Activated CD4-positive, alpha-beta memory T cell treated with anti-CD3 and anti-CD28 coated beads, Interleukin-2, amount 10 ng/mL, durations not matched to agents 7 days and 5 days (primary cell): ENCODE results near the gene SEPSECS. TPM values are rescaled to one million over a fixed set of nuclear protein-coding genes. Genes with fewer than 3 reads are reported as not detected.

Experiments
- CTCF ChIA-PET: fragments of 350-600 bp; sonication (Branson Sonifier 250); formaldehyde crosslinking; loops from one replicate; lab custom pipeline; 2021; ENCODE audit warnings: antibody characterized with exemption, inconsistent platforms; lab: Charles Lee
- POLR2A ChIA-PET: fragments of 350-600 bp; sonication (Branson Sonifier 250); formaldehyde crosslinking; loops from one replicate; lab custom pipeline; 2021; ENCODE audit warnings: antibody characterized with exemption; lab: Charles Lee
- DNase-seq: peaks from one replicate; pipeline ENCODE4 v3.0.0-alpha.2; 2020
- H3K27ac Mint-ChIP-seq: one replicate; pipeline ENCODE4 v1.8.0; 2021; ENCODE audit warnings: mild to moderate bottlenecking, mixed read lengths
- H3K27me3 Mint-ChIP-seq: one replicate; pipeline ENCODE4 v1.8.0; 2021; ENCODE audit warnings: mixed read lengths
- H3K36me3 Mint-ChIP-seq: one replicate; pipeline ENCODE4 v1.8.0; 2021; ENCODE audit warnings: low read depth, mixed read lengths
- H3K4me1 Mint-ChIP-seq: one replicate; pipeline ENCODE4 v1.8.0; 2021; ENCODE audit warnings: mixed read lengths
- H3K4me3 Mint-ChIP-seq: one replicate; pipeline ENCODE4 v1.8.0; 2021; ENCODE audit warnings: mild to moderate bottlenecking, mixed read lengths
- H3K9me3 Mint-ChIP-seq: one replicate; pipeline ENCODE4 v1.8.0; 2021; ENCODE audit warnings: mixed read lengths
- total RNA-seq, 2 experiments: library from RNA; stranded (reverse); gene quantifications; one replicate each; pipeline ENCODE4 v1.2.3, GENCODE V29; 2021

The SEPSECS gene
- total RNA-seq, 2 experiments from 2014 or later = 15.1 to 15.2 TPM

GRCh38 chr4:25171201-25171865 lies 11.1 kb upstream of the SEPSECS start:
- POLR2A ChIA-PET = no interaction called here
- CTCF ChIA-PET = no interaction called here
- H3K27ac Mint-ChIP-seq = no peak overlapping the region

DNA sequence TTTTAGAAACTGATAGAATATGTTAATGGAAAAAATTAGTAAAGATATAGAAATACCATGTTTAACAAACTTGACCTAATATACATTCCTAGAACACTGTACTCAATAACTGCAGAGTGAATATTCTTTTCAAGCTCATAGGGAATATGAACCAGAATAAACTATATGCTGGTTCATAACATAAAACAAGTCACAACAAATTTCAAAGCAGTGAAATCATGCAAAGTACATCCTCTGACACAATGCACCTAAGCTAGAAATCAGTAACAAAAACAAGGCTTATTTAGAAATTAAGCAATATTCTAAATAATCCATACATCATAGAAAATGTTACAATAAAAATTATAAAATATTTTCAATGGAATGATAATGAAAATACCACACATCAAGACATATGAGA lies 9.2 kb upstream of the SEPSECS start:
- Mint-ChIP-seq H3K9me3 (no peaks in the 10 kb centered on the region), H3K27ac (no peak overlapping the region), H3K4me3 (no peak overlapping the region), H3K27me3 (no peaks in the 10 kb centered on the region), H3K4me1 (peaks cover 8% of the 10 kb centered on the region), H3K36me3 (peaks cover 30% of the 10 kb centered on the region)
- DNase-seq = no peak
- ChIA-PET CTCF (interaction anchor here (0.8 to 1.7 kb wide), 2 partner anchors 9 to 143 kb away, joined by 3 to 7 read pairs; partner anchors contain the start of genes SEPSECS and ZCCHC4), POLR2A (interaction anchor here (0.6 to 1.7 kb wide), 3 partner anchors 8 to 41 kb away, joined by 3 to 4 read pairs (median 4); partner anchors contain the start of gene SEPSECS)

More at GRCh38 chr4:25171201-25171865, 11.1 kb upstream of the SEPSECS start:
- Mint-ChIP-seq H3K4me1 (peaks cover 5% of the 10 kb centered on the region), H3K9me3 (no peaks in the 10 kb centered on the region), H3K36me3 (peaks cover 24% of the 10 kb centered on the region), H3K4me3 (no peak overlapping the region), H3K27me3 (no peaks in the 10 kb centered on the region)
- DNase-seq = no peak

- ChIA-PET POLR2A (no interaction called here), CTCF (no interaction called here)
- no peak for DNase-seq
- Mint-ChIP-seq H3K27ac (no peak overlapping the region), H3K4me3 (no peak overlapping the region), H3K36me3 (peaks cover 40% of the 10 kb centered on the region), H3K27me3 (no peaks in the 10 kb centered on the region), H3K9me3 (no peaks in the 10 kb centered on the region), H3K4me1 (peaks cover 26% of the 10 kb centered on the region)
Measured at GRCh38 chr4:25165916-25166315, 5.7 kb upstream of the SEPSECS start.

DNA sequence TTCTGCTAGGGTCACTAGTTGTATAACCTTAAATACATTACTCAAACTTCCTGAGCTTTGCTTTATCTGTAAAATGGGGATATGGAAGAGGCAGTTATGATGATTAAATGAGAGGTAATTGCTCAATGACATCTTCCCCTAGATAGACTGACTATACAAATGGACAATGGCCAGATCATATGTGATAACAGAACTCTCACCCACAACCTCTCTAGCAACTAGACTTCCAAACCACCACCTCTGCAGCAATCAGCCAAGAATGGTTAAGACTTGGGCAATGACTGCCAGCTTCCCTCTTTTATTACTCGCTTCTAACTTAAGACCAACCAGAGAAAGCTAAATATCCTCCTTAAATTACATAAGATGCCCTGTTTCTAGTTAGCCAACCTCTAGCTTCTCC lies 2.9 kb upstream of the SEPSECS start:
- H3K4me3 Mint-ChIP-seq = no peak overlapping the region
- H3K27me3 Mint-ChIP-seq = no peaks in the 10 kb centered on the region
- POLR2A ChIA-PET = interaction anchor here (4.1 to 5.2 kb wide), 3 partner anchors 71 to 214 kb away, joined by 29 to 144 read pairs (median 44); partner anchors contain the start of genes ANAPC4, PI4K2B and ZCCHC4
- peaks cover 42% of the 10 kb centered on the region for H3K4me1 Mint-ChIP-seq
- CTCF ChIA-PET = interaction anchor here (1.2 to 5.8 kb wide), 3 partner anchors 11 to 149 kb away, joined by 3 to 48 read pairs (median 15); partner anchors contain the start of genes PI4K2B and ZCCHC4
- H3K27ac Mint-ChIP-seq = no peak overlapping the region
- H3K36me3 Mint-ChIP-seq = peaks cover 48% of the 10 kb centered on the region
- DNase-seq = no peak
- no peaks in the 10 kb centered on the region for H3K9me3 Mint-ChIP-seq

DNA sequence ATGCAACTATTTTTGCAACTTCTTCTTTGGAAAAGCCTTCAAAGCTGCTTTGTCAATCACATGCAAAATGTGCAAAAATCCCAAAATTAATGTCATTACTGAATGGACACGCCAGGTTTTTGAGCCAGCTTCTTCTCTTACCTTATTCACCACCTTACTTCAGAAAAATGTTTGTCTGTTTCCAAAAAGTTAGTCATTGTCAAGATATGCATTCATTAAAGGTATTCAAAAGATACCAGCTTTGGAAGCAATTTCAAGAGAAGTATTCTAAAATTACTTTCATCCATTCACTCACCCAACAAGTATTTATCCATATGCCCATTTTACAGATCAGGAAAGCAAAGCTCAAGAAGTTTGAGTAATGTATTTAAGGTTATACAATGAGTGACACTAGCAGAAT lies 2.3 kb upstream of the SEPSECS start:
- no peaks in the 10 kb centered on the region for H3K9me3 Mint-ChIP-seq
- no peak overlapping the region for H3K4me3 Mint-ChIP-seq
- H3K27me3 Mint-ChIP-seq = no peaks in the 10 kb centered on the region
- H3K36me3 Mint-ChIP-seq = peaks cover 50% of the 10 kb centered on the region
- CTCF ChIA-PET = interaction anchor here (1.2 to 5.8 kb wide), 6 partner anchors 11 to 206 kb away, joined by 3 to 48 read pairs (median 8); partner anchors contain the start of genes PI4K2B and ZCCHC4
- H3K27ac Mint-ChIP-seq = no peak overlapping the region
- POLR2A ChIA-PET = interaction anchor here (1.2 to 5.2 kb wide), 5 partner anchors 30 to 214 kb away, joined by 3 to 144 read pairs (median 29); partner anchors contain the start of genes ANAPC4, PI4K2B and ZCCHC4
- H3K4me1 Mint-ChIP-seq = peaks cover 45% of the 10 kb centered on the region
- no peak for DNase-seq

- Mint-ChIP-seq H3K27me3 (no peaks in the 10 kb centered on the region), H3K4me1 (peaks cover 45% of the 10 kb centered on the region)
- POLR2A ChIA-PET = interaction anchor here (0.7 to 5.2 kb wide), 14 partner anchors 8 to 693 kb away, joined by 3 to 144 read pairs (median 4); partner anchors contain the start of genes ANAPC4, DHX15, PI4K2B and ZCCHC4
Measured at GRCh38 chr4:25161593-25161950, 1.3 kb upstream of the SEPSECS start.

DNA sequence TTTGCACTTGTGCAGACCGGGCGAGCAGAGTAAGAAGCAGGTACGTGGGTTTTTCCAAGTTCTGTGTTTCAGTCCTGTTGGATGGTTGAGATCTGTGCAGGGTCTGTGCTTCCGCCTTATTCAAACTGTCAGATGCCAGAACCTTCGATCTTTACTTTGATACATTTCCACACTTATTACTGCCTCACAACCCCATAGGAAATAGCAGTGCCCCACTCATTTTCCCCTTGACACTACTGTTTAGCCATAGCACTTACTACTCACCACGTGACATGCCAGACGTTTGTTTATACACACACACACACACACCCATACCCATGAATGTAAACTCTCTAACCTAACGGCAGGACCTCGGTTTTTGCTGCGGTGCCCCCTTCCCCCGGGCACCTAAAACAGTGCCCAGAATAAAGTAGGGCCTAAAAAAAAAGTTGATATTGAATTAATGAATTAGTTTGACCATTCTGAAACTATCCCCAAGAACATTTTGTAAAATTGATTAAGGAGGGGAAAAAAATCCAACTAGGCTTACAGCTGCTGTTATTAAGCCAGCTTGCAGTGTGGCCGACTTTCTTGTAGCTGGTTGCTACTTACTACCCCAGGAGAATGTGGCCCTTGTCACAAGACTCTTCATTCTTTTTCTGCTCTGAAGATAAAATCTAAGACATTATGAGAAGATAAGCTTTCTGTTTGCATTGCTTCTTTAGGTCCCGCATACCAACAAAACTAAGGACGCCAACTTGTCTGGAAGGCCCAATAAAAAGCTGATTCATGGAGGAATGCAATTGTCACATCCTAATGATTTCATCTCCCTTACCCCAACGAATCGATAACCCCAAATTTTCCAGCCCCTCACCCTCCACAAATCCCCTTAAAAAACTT lies 704 bp upstream of the SEPSECS start:
- Mint-ChIP-seq H3K36me3 (peaks cover 46% of the 10 kb centered on the region), H3K4me1 (peaks cover 45% of the 10 kb centered on the region)

More at GRCh38 chr4:25161593-25161950, 1.3 kb upstream of the SEPSECS start:
- Mint-ChIP-seq H3K36me3 (peaks cover 52% of the 10 kb centered on the region), H3K27ac (peak overlapping the region; percentile 93), H3K4me3 (peak overlapping the region; percentile 93), H3K9me3 (no peaks in the 10 kb centered on the region)
- CTCF ChIA-PET = interaction anchor here (1.0 to 5.8 kb wide), 7 partner anchors 17 to 207 kb away, joined by 3 to 48 read pairs (median 7); partner anchors contain the start of genes PI4K2B and ZCCHC4
- DNase-seq = no peak

GRCh38 chr4:25158817-25159216 lies 1.4 kb downstream of the SEPSECS start:
- Mint-ChIP-seq H3K27me3 (no peaks in the 10 kb centered on the region), H3K27ac (peak overlapping the region; percentile 93), H3K4me1 (peaks cover 41% of the 10 kb centered on the region), H3K4me3 (peak overlapping the region; percentile 93), H3K36me3 (peaks cover 40% of the 10 kb centered on the region), H3K9me3 (no peaks in the 10 kb centered on the region)
- ChIA-PET CTCF (interaction anchor here (5.8 kb wide), 1 partner anchor 154 kb away, joined by 48 read pairs; the partner anchor contains the start of gene ZCCHC4), POLR2A (interaction anchor here (0.9 to 5.2 kb wide), 6 partner anchors 75 to 691 kb away, joined by 3 to 144 read pairs (median 24); partner anchors contain the start of genes ANAPC4, DHX15, PI4K2B and ZCCHC4)
- DNase-seq = no peak

More for the DNA sequence above, 704 bp upstream of the SEPSECS start:
- peak overlapping the region; percentile 93 for H3K4me3 Mint-ChIP-seq
- ChIA-PET CTCF (interaction anchor here (0.9 to 5.8 kb wide), 12 partner anchors 8 to 216 kb away, joined by 3 to 48 read pairs (median 6); partner anchors contain the start of genes ANAPC4, PI4K2B and ZCCHC4), POLR2A (interaction anchor here (0.7 to 5.2 kb wide), 23 partner anchors 8 to 694 kb away, joined by 3 to 144 read pairs (median 5); partner anchors contain the start of genes ANAPC4, DHX15, PI4K2B and ZCCHC4)
- no peaks in the 10 kb centered on the region for H3K27me3 Mint-ChIP-seq
- H3K9me3 Mint-ChIP-seq = no peaks in the 10 kb centered on the region
- DNase-seq = no peak
- H3K27ac Mint-ChIP-seq = peak overlapping the region; percentile 93

GRCh38 chr4:25157081-25157480 lies 3.2 kb downstream of the SEPSECS start:
- Mint-ChIP-seq H3K36me3 (peaks cover 30% of the 10 kb centered on the region), H3K9me3 (no peaks in the 10 kb centered on the region), H3K27me3 (no peaks in the 10 kb centered on the region), H3K27ac (no peak overlapping the region), H3K4me1 (peaks cover 29% of the 10 kb centered on the region), H3K4me3 (no peak overlapping the region)
- CTCF ChIA-PET = interaction anchor here (0.6 to 1.4 kb wide), 2 partner anchors 155 kb away, joined by 3 read pairs; partner anchors contain the start of gene ZCCHC4
- POLR2A ChIA-PET = no interaction called here
- DNase-seq = no peak

- Mint-ChIP-seq H3K4me3 (no peak overlapping the region), H3K9me3 (no peaks in the 10 kb centered on the region), H3K27ac (no peak overlapping the region), H3K27me3 (no peaks in the 10 kb centered on the region), H3K4me1 (peaks cover 20% of the 10 kb centered on the region), H3K36me3 (peaks cover 25% of the 10 kb centered on the region)
- DNase-seq = no peak
- ChIA-PET CTCF (interaction anchor here (1.1 to 1.4 kb wide), 2 partner anchors 11 to 157 kb away, joined by 3 to 6 read pairs; partner anchors contain the start of gene ZCCHC4), POLR2A (no interaction called here)
Measured at GRCh38 chr4:25155947-25156346, 4.3 kb downstream of the SEPSECS start.

DNA sequence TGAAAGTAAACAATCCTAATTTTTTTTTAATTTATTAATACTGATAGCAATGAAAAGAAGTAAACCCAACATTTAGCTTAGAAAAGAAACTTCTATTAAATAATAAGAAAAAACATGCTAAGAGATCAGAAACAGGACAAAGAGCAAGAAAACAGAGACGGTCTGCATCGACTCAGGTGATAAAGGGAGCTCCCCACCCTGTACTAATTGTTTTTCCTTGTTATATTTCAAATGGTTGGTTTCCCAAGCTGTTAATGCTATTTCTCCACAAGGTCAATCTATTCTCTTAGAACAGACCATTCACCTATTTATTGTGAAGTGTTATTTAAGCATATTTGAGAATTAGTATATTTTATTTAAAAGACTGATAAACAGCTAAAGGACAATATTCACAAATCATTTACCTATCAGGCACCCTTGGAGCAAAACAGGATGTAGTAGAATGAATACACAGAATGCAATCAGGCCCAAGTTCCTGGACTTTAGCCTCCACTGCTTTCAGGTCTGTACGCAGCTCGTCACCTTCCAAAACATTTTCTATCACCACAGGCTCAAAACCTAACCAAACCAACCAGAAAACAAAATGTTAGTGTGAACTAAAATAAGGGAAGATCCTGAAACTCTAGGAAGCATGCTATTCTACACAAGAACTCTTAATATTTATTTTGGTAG lies 5.5 kb downstream of the SEPSECS start:
- Mint-ChIP-seq H3K4me1 (peaks cover 17% of the 10 kb centered on the region), H3K36me3 (peaks cover 29% of the 10 kb centered on the region), H3K4me3 (no peak overlapping the region), H3K27ac (no peak overlapping the region), H3K27me3 (no peaks in the 10 kb centered on the region), H3K9me3 (no peaks in the 10 kb centered on the region)
- no peak for DNase-seq
- CTCF ChIA-PET = interaction anchor here (1.0 to 1.8 kb wide), 2 partner anchors 10 to 157 kb away, joined by 3 to 7 read pairs; no protein-coding TSS in a partner anchor
- POLR2A ChIA-PET = interaction anchor here (0.9 kb wide), 1 partner anchor 81 kb away, joined by 3 read pairs; no protein-coding TSS in a partner anchor
